Mesenchymal stem cell (in vitro differentiated cells and primary cell): Measurements from ENCODE around the gene TTC6.
A peak's percentile ranks its signal among the peaks of the same experiment; 100 is the strongest.
"Not testable (repeated sequence)": the region's sequence is repeated elsewhere in the genome, so short reads cannot be mapped to it uniquely, and the experiment has no call there.

Experiments used
- DNase-seq: peaks from one replicate; pipeline ENCODE4 v3.0.0-alpha.2; 2013
- H2AFZ ChIP-seq: one replicate; pipeline ENCODE4 v1.6.1; 2013; ENCODE audit warnings: low read depth, mild to moderate bottlenecking, control low read depth, inconsistent platforms, low read length, moderate library complexity
- H2AK5ac ChIP-seq: 2 replicates; pipeline ENCODE4 v1.6.1; 2013; ENCODE audit warnings: low read length, moderate library complexity, mild to moderate bottlenecking, inconsistent platforms; ENCODE audit not compliant: severe bottlenecking
- H2BK120ac ChIP-seq: one replicate; pipeline ENCODE4 v1.6.1; 2013; ENCODE audit warnings: low read depth, mild to moderate bottlenecking, inconsistent platforms, low read length, moderate library complexity
- H2BK12ac ChIP-seq, 2 experiments: one replicate each; pipeline ENCODE4 v1.6.1; 2013; ENCODE audit warnings: inconsistent platforms in 2 of 2, low read length in 2 of 2, mild to moderate bottlenecking in 2 of 2, moderate library complexity in 2 of 2, control low read depth in 1 of 2
- H2BK15ac ChIP-seq: one replicate; pipeline ENCODE4 v1.6.1; 2013; ENCODE audit warnings: mild to moderate bottlenecking, low read depth, inconsistent platforms; ENCODE audit not compliant: poor library complexity, severe bottlenecking
- H2BK5ac ChIP-seq: 2 replicates; pipeline ENCODE4 v1.6.1; 2013; ENCODE audit warnings: low read depth, mild to moderate bottlenecking, low read length, control low read depth, inconsistent platforms; ENCODE audit not compliant: poor library complexity, severe bottlenecking
- H3K14ac ChIP-seq, 2 experiments: one replicate each; pipeline ENCODE4 v1.6.1; 2013; ENCODE audit warnings: inconsistent platforms in 2 of 2, low read length in 2 of 2, control low read depth in 1 of 2, mild to moderate bottlenecking in 1 of 2, moderate library complexity in 1 of 2
- H3K18ac ChIP-seq, 2 experiments: one replicate each; pipeline ENCODE4 v1.6.1; 2013; ENCODE audit warnings: inconsistent platforms in 2 of 2, low read length in 2 of 2, control low read depth in 1 of 2, low read depth in 1 of 2, mild to moderate bottlenecking in 1 of 2
- H3K23ac ChIP-seq, 2 experiments: one replicate each; pipeline ENCODE4 v1.6.1; 2013; ENCODE audit warnings: inconsistent platforms in 2 of 2, low read length in 2 of 2, mild to moderate bottlenecking in 2 of 2, moderate library complexity in 2 of 2, control low read depth in 1 of 2
- H3K27ac ChIP-seq: 2 replicates; pipeline ENCODE4 v1.5.1; 2013; ENCODE audit warnings: mild to moderate bottlenecking, moderate library complexity, low read length, control low read depth, inconsistent platforms; ENCODE audit not compliant: poor library complexity, severe bottlenecking
- H3K27me3 ChIP-seq, 2 experiments: 2 replicates each; pipeline versions ENCODE4 v1.6.1 to v1.7.0; 2013; ENCODE audit warnings: low read length in 2 of 2, mild to moderate bottlenecking in 2 of 2, moderate library complexity in 2 of 2, control low read depth in 1 of 2, inconsistent platforms in 1 of 2; ENCODE audit not compliant: control insufficient read depth in 1 of 2, insufficient read depth in 1 of 2
- H3K36me3 ChIP-seq, 2 experiments: 2 replicates each; pipeline versions ENCODE4 v1.6.1 to v1.7.0; 2013; ENCODE audit warnings: low read length in 2 of 2, control low read depth in 1 of 2, inconsistent platforms in 1 of 2, low read depth in 1 of 2, mild to moderate bottlenecking in 1 of 2; ENCODE audit not compliant: insufficient read depth in 2 of 2, control insufficient read depth in 1 of 2
- H3K4ac ChIP-seq, 2 experiments: one replicate each; pipeline ENCODE4 v1.6.1; 2013; ENCODE audit warnings: inconsistent platforms in 2 of 2, low read length in 2 of 2, mild to moderate bottlenecking in 2 of 2, moderate library complexity in 2 of 2, control low read depth in 1 of 2, low read depth in 1 of 2
- H3K4me1 ChIP-seq: 2 replicates; pipeline ENCODE4 v1.6.1; 2013; ENCODE audit warnings: low read depth, low read length, control low read depth; ENCODE audit not compliant: control insufficient read depth, insufficient read depth
- H3K4me2 ChIP-seq: 2 replicates; pipeline ENCODE4 v1.6.1; 2013; ENCODE audit warnings: low read length, mild to moderate bottlenecking, inconsistent platforms; ENCODE audit not compliant: poor library complexity, severe bottlenecking
- H3K4me3 ChIP-seq, 2 experiments: 2 replicates each; pipeline versions ENCODE4 v1.5.1 to v1.7.0; 2013; ENCODE audit warnings: low read length in 2 of 2, mild to moderate bottlenecking in 2 of 2, control low read depth in 1 of 2, low read depth in 1 of 2; ENCODE audit not compliant: insufficient read depth in 1 of 2
- H3K79me1 ChIP-seq: replicated peaks from 2 replicates; pipeline ENCODE4 v1.6.1; 2013; ENCODE audit warnings: mild to moderate bottlenecking, control low read depth, low read length, inconsistent platforms; ENCODE audit not compliant: poor library complexity, severe bottlenecking
- H3K9ac ChIP-seq: 2 replicates; pipeline ENCODE4 v1.7.0; 2013; ENCODE audit warnings: mild to moderate bottlenecking, low read length, moderate library complexity
- H3K9me3 ChIP-seq: 2 replicates; pipeline ENCODE4 v1.7.0; 2013; ENCODE audit warnings: mild to moderate bottlenecking, low read length; ENCODE audit not compliant: control insufficient read depth
- H4K8ac ChIP-seq: one replicate; pipeline ENCODE4 v1.6.1; 2013; ENCODE audit warnings: inconsistent platforms, mild to moderate bottlenecking, low read length, moderate library complexity
- H4K91ac ChIP-seq: one replicate; pipeline ENCODE4 v1.6.1; 2013; ENCODE audit warnings: mild to moderate bottlenecking, low read length, inconsistent platforms
- WGBS: methylation state at CpG from one replicate; pipeline ENCODE4 v1.1.7; 2013; ENCODE audit warnings: mixed read lengths; 5-methylcytosine and 5-hydroxymethylcytosine counted together

Gene TTC6

GRCh38 chr14:37553935-37554550 lies 41.4 kb upstream of the TTC6 start:
- H3K27me3 ChIP-seq, result no peaks in the 10 kb centered on the region
- H2BK5ac ChIP-seq, result no peak overlapping the region
- H3K4me1 ChIP-seq, result no peaks in the 10 kb centered on the region
- H3K23ac ChIP-seq, result no peak overlapping the region
- H3K9ac ChIP-seq, result no peak overlapping the region
- H3K14ac ChIP-seq, result no peak overlapping the region
- no peaks in the 10 kb centered on the region for H3K79me1 ChIP-seq
- H2BK12ac ChIP-seq, result no peak overlapping the region
- no peak overlapping the region for H4K91ac ChIP-seq
- H3K36me3 ChIP-seq, result no peaks in the 10 kb centered on the region
- no peak overlapping the region for H3K4ac ChIP-seq
- no peak overlapping the region for H4K8ac ChIP-seq
- H2BK15ac ChIP-seq, result no peak overlapping the region
- H3K4me2 ChIP-seq, result no peak overlapping the region
- peaks cover 10% of the 10 kb centered on the region for H3K9me3 ChIP-seq
- no peak overlapping the region for H3K27ac ChIP-seq
- H2AFZ ChIP-seq, result no peak overlapping the region
- no peak overlapping the region for H3K18ac ChIP-seq
- 100% methylated on average over 1 of the region's 1 CpG for WGBS
- no peak overlapping the region for H2BK120ac ChIP-seq
- DNase-seq, result no peak
- H3K4me3 ChIP-seq, result no peak overlapping the region
- no peak overlapping the region for H2AK5ac ChIP-seq

GRCh38 chr14:37555596-37555995 lies 39.8 kb upstream of the TTC6 start:
- not testable (repeated sequence) for H3K79me1 ChIP-seq, H3K4ac ChIP-seq
- 100% methylated on average over 7 of the region's 33 CpGs for WGBS

DNA sequence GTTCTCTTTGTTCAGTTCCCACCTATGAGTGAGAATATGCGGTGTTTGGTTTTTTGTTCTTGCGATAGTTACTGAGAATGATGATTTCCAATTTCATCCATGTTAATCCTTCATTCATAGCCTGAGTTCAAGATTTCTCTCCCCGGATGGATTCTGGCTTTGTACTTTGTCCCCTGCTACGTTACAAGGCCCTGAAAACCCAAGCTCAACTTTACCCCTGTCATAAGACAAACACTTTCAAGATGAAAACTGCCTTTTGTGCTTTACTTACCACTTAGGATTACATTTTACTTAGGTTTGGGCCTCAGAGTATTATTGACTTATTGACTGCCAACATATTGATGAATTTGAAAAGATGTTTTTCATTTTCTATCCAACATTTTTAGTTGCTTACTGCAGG lies 36.7 kb upstream of the TTC6 start:
- no peaks in the 10 kb centered on the region for H3K79me1 ChIP-seq
- no peak for DNase-seq
- no peak overlapping the region for H2AK5ac ChIP-seq
- no peak overlapping the region for H2BK5ac ChIP-seq
- WGBS, result 100% methylated on average over 3 of the region's 4 CpGs
- no peak overlapping the region for H3K27ac ChIP-seq
- H2BK120ac ChIP-seq, result no peak overlapping the region
- H2BK12ac ChIP-seq, result no peak overlapping the region
- H2BK15ac ChIP-seq, result no peak overlapping the region
- no peak overlapping the region for H4K91ac ChIP-seq
- H4K8ac ChIP-seq, result no peak overlapping the region
- H3K36me3 ChIP-seq, result no peaks in the 10 kb centered on the region
- H3K4me2 ChIP-seq, result no peak overlapping the region
- no peaks in the 10 kb centered on the region for H3K4me1 ChIP-seq
- no peak overlapping the region for H3K4ac ChIP-seq
- no peak overlapping the region for H3K23ac ChIP-seq
- no peaks in the 10 kb centered on the region for H3K27me3 ChIP-seq
- no peak overlapping the region for H3K18ac ChIP-seq
- H2AFZ ChIP-seq, result no peak overlapping the region
- H3K14ac ChIP-seq, result no peak overlapping the region
- H3K9me3 ChIP-seq, result peaks cover 7% of the 10 kb centered on the region
- no peak overlapping the region for H3K9ac ChIP-seq
- no peak overlapping the region for H3K4me3 ChIP-seq

More at GRCh38 chr14:37555596-37555995, 39.8 kb upstream of the TTC6 start:
- H2BK120ac ChIP-seq, H3K14ac ChIP-seq, DNase-seq, H4K8ac ChIP-seq, H2BK5ac ChIP-seq, H2AK5ac ChIP-seq, H3K27ac ChIP-seq, H2BK15ac ChIP-seq, H2AFZ ChIP-seq, H3K4me2 ChIP-seq, H2BK12ac ChIP-seq, H3K4me3 ChIP-seq, H3K23ac ChIP-seq, H3K36me3 ChIP-seq, H3K18ac ChIP-seq, H3K4me1 ChIP-seq, H3K27me3 ChIP-seq, H3K9ac ChIP-seq, H4K91ac ChIP-seq: not testable (repeated sequence)
- peaks cover 10% of the 10 kb centered on the region for H3K9me3 ChIP-seq

DNA sequence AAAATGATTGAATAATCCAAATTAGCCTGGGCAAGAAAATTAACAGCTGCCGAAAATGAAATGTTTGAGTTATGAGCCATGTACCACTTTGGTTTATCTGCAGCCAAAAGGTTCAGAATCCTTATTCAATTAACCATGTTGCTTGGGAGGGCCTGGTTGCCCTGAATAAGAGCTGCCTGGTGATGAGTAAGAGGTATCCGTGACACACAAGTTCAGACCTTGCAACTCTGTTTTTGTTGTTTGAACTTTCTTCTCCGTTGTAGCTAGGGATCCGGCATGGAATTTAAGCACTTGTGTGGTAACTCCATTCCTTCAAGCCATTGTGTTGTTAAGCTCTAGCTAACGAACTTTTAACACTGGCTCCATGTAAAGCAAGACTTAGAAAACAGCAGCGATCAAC lies 36.0 kb upstream of the TTC6 start:
- H2AFZ ChIP-seq, result no peak overlapping the region
- no peak overlapping the region for H3K4me3 ChIP-seq
- no peak overlapping the region for H3K27ac ChIP-seq
- DNase-seq, result peak; percentile 13
- H3K79me1 ChIP-seq, result no peaks in the 10 kb centered on the region
- no peak overlapping the region for H4K8ac ChIP-seq
- no peak overlapping the region for H2AK5ac ChIP-seq
- H3K4me2 ChIP-seq, result no peak overlapping the region
- no peak overlapping the region for H2BK12ac ChIP-seq
- H3K18ac ChIP-seq, result no peak overlapping the region
- H4K91ac ChIP-seq, result no peak overlapping the region
- H2BK120ac ChIP-seq, result no peak overlapping the region
- no peak overlapping the region for H2BK5ac ChIP-seq
- no peak overlapping the region for H2BK15ac ChIP-seq
- WGBS, result 90% methylated on average over 4 of the region's 6 CpGs
- H3K9ac ChIP-seq, result no peak overlapping the region
- no peak overlapping the region for H3K23ac ChIP-seq
- H3K14ac ChIP-seq, result no peak overlapping the region
- H3K4me1 ChIP-seq, result no peaks in the 10 kb centered on the region
- H3K36me3 ChIP-seq, result no peaks in the 10 kb centered on the region
- peaks cover 7% of the 10 kb centered on the region for H3K9me3 ChIP-seq
- no peak overlapping the region for H3K4ac ChIP-seq
- H3K27me3 ChIP-seq, result no peaks in the 10 kb centered on the region
